IPS-NIHi7 (cell line): ENCODE measurements around the gene ADIPOR1.
"Not testable (repeated sequence)": the region's sequence is repeated elsewhere in the genome, so short reads cannot be mapped to it uniquely, and the experiment has no call there.

Experiments
- DNase-seq: peaks from one replicate; pipeline ENCODE4 v3.0.0; 2012; ENCODE audit warnings: mixed read lengths; ENCODE audit errors: extremely low spot score

ADIPOR1 gene, protein sequence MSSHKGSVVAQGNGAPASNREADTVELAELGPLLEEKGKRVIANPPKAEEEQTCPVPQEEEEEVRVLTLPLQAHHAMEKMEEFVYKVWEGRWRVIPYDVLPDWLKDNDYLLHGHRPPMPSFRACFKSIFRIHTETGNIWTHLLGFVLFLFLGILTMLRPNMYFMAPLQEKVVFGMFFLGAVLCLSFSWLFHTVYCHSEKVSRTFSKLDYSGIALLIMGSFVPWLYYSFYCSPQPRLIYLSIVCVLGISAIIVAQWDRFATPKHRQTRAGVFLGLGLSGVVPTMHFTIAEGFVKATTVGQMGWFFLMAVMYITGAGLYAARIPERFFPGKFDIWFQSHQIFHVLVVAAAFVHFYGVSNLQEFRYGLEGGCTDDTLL

DNA sequence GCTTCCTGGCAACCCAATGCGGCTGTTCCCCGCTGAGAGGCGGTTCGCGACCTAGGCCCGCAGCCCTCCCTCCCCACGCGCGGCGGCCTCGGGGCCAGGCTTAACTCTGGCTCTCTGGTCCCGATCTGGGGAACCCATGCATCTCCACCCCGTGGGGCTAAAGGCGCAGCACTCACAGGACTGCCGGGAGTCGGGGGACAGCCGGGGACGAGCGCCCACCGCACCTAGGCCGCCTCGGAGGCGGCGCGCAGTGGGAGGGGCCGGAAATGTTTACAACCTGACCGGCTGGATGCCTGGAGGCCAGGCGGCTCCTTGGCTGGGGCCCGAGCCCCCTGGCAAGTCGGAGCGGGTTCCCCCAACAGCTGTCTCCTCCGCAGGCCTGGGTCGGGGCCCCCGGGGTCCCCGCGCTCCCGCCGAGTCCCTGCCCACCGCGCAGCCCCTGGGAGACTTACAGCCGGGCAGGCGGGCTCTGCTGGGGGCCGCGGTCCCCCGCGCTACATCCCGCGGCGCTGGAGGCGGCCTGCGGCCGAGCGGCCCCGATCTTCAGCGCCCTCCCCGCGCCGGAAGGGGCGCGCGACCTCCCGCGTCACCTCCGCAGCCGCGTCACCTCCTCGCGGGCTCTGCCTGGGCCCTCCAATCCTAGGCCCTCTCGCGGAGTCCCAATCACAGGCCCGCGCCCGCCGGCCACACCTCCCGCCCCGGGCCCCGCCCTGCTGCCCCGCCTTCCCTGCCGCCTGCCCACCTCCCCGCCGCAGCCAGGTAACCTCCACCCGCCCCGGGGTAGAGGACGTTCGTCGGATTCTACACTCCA, at the start of gene ADIPOR1:
Gene ADIPOR1 (minus strand): TSS at position 580 of the 811 bp plus-strand sequence. CDS start 7,242 bp downstream, outside the sequence.
- peak; percentile 100 for DNase-seq

DNA sequence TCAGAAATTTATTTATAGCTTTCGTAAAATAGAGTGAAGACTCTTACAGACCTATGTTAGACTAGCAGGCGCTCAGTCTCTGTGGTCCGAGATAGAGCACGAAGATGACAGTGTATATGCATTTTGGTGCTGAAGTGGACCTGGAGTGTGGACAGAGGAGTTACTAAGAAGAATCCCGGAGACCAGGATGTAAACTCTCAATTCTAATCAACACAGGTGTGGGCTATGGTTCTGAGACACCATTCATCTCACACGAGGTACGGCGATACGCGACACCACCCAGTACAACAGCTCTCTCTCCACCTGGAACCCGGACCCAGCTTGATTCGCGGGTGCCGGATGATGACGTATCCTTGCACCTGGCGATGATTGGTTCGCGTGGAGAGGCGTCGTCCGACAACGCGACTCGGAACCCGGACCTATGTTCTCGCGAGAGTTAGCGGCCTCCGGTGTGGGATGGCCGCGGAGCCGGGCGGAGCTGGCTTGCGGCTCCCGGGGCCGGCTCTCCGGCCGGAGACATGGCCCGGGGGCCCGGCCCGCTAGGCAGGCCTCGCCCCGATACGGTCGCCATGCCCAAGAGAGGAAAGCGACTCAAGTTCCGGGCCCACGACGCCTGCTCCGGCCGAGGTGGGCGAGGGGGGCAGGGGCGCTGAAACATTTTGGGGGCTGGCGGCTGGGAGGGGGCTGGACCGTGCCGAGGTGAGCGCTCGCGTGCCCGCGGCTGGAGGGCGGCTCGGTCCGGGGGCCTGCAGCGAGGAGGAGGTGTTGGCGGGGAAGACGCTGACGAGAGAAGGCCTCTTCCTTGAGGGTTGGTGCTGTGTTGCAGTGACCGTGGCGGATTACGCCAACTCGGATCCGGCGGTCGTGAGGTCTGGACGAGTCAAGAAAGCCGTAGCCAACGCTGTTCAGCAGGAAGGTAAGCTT, 49.1 kb upstream of the ADIPOR1 start, which contains the start of gene TMEM183A:
Gene TMEM183A (plus strand): TSS at position 427 of the 924 bp plus-strand sequence. CDS start 92 bp downstream, at position 519.
- DNase-seq = peak; percentile 93

DNA sequence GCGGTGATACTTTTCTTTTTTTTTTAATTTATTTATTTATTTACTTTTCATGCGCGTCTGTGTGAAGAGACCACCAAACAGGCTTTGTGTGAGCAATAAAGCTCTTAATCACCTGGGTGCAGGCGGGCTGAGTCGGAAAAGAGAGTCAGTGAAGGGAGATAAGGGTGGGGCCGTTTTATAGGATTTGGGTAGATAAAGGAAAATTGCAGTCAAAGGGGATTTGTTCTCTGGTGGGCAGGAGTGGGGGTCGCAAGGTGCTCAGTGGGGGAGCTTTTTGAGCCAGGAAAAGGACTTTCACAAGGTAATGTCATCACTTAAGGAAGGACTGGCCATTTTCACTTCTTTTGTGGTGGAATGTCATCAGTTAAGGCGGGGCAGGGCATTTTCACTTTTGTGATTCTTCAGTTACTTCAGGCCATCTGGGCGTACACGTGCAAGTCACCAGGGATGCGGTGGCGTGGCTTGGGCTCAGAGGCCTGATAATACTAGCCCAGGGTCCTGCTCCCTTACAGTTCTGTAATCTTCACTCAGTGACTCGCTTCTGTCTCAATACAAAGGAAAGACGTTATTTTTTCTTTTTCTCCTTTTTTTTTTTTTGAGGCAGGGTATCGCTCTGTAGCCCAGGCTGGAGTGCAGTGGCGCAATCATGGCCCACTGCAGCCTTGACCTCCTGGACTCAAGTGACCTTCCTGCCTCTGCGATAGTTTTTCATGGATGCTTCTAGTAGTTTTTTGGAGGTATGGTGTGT, 47.5 kb upstream of the ADIPOR1 start:
- DNase-seq = not testable (repeated sequence)

DNA sequence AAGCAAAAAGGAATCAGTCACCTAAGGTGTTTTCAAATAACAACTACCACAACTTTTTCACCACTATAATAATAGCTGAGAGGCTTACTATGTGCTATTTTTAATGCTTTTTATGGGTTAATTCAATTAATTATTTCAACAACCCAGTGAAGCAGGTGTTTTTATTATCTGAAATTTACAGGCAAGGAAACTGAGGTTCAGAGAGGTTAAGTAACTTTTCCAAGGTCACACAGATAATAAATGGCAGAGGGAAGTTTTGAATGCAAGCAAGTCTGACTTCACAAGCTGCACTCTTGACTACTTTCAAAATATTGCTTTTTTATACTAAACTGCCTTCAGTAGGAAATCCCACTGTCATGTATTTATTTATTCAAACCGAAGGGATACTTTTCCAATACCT, 44.8 kb upstream of the ADIPOR1 start:
- no peak for DNase-seq

DNA sequence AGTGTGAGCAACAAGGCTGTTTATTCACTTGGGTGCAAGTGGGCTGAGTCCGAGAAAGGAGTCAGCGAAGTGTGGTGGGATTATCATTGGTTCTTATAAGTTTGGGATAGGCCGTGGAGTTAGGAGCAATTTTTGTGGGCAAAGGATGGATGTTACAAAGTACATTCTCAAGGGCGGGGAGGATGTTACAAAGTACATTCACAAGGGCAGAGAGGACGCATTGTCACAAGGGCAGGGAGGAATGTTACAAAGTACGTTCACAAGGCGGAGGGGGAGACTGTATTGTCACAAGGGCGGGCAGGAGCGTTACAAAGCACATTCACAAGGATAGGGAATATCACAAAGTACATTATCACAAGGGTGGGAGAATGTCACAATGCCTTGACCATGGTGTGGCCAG, 43.9 kb upstream of the ADIPOR1 start:
- no peak for DNase-seq

DNA sequence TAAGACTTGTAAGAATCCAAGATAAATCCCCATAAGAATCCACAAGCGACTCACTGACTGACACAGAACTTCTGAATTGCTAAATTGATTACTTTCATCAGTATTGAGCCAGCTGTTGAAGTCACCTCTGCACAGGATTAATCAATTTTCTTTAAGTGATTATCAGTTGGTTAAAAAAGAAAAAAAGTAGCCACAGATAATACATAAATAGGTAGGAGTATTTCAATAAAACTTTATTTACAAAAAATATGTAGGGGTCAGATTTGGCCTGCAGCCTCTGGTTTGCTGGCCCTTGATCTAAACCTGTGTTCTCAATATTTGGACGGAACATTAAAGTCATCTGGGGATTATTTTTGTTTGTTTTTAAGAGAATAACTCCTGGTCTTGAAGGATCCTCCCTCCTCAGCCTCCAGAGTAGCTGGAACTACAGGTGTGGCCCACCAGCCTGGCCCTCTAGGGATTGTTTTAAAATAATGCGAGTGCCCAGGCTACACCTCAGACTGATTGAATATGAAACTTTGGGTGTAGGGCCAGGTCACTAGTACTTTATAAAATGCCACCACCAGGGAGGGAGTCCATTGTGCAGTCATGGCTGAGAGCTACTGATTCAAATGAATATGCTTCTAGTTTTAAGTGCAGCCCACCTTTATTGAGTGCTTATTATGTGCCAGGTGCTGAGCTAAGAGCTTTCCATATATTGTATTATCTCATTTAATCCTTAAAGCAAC, 42.3 kb upstream of the ADIPOR1 start:
- DNase-seq = no peak

DNA sequence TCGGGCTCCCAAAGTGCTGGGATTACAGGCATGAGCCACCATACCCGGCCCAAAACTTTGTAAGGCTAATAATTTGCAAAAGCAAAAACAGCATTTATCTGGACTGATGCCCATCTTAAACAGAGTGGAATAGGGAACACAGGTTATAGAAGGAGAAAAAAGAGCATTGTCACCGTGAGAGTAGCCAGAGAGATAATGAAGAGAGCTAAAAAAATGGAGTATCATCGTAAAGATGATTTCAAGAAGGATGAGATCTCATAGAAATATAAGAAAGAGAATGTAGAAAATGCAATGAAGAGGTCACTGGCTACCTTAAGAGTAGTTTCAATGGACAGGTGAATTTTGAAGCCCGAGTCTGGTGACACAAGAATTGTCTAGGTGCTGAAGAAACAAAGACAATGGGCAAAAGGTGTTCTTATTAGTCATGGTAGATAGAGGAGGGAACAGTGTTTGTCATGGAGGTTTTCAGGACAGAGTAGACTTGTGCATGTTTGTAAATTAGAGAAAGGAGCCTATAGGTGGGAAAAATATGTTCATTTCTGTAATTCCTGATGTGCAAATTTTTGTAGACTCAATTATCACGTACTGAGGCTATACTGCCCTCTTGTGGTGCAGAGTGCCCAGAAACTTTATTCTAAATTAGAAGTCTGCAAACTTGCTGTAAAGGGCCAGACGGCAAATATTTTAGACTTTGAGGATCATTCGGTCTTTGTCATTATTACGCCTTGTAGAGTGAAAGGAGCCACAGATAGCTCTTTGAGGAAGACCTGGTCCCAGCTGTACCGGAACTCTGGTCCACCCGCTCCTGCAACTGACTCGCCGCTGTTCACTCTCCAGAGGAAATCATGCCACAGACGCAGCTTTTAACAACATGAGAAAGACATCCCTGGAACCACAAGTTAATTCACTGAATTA, 41.0 kb upstream of the ADIPOR1 start:
- no peak for DNase-seq

DNA sequence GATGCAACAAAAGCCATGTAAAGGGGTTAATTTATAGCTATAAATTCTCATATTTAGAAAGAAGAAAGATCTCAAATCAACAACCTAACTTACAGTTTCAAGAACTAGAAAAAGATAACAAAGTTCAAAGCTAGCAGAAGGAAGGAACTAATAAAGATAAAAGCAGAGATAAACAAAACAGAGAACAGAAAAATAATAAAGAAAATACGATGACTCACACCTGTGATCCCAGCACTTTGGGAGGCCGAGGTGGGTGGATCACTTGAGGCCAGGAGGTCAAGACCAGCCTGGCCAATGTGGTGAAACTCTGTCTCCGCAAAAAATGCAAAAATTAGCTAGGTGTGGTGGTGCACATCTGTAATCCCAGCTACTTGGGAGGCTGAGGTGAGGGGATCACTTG, 36.6 kb upstream of the ADIPOR1 start:
- DNase-seq = no peak

DNA sequence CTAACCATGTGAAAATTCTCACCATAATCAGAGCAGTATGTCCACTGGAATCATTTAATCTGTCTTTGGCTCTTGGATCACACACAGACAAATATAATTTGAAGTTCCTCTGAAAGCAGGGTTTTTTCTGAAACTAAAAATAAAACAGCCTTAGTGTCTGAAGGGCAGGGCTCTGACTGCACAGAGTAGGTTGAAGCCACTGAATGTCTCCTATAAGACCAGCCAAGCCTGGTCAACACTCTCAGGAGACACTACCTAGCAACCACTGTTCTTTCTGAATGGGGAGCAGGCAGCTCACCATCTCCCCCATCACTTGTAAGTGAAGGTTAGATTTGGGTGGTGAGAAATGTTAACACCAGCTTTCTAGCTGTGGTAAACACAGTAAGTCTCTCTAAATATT, 33.0 kb upstream of the ADIPOR1 start:
- no peak for DNase-seq

DNA sequence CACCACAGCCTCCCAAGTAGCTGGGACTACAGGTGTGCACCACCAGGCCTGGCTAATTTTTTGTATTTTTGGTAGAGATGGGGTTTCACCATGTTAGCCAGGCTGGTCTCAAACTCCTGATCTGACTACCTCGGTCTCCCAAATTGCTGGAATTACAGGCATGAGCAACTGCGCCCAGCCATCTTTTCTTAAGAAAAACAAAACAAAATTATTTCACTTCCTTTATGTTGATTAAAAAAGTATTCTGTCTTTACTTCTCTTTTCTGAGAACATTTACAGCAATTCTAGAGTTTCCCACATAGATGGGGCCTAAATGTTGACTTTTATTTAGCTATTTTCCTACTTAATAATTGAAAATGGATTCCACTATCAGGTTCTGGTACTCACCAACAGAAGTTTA, 31.8 kb upstream of the ADIPOR1 start:
- DNase-seq = no peak

DNA sequence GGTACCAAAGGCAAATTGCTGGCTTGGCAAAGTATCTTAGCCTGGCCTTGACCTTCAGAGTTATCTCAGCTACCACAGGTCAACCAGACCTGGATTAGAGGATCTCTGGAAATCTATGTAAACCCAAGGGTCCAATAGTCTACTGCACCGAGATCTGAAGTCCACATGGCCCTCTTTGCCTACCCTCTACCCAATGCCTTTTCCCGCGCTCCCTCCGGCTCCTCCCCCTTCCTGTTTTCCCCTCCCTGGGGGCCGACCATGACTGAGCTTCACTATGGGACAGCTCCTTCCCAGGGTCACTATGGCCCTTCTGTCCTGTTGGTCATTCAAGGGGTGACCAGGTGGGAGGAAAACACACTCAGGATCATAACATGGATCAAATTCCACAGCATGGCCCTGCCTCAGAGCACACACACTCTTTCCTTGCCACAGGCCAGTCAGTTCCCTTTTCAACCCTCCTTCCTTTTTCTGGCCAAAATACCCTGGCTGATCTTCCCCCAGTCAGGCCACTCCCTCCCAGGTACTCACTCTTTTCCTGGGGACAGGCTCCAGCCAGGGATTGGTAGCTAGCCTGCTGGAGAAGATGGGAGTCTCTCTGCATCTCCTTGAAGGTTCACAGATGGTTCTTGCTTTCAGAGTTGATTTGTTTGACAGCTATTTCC, 29.9 kb upstream of the ADIPOR1 start:
- DNase-seq = no peak

DNA sequence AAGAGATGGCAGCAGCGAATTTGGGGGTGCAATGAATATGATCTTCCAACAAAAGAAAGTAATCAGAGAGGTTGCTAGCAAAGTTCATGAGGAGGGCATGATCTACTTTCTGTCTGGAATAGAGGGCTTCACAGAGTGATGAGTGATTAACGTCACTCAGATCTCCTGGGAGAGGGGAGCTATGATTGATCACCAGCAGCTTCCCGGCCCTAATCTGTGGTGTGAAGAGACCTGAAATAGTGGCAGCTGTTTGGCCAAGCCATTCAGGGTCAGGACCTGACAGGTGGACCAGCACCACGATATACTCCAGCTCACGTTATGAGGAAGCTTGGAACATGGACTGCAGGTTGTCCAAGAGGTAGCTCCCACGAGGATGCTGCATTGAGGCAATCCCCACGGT, 29.1 kb upstream of the ADIPOR1 start:
- DNase-seq = no peak

DNA sequence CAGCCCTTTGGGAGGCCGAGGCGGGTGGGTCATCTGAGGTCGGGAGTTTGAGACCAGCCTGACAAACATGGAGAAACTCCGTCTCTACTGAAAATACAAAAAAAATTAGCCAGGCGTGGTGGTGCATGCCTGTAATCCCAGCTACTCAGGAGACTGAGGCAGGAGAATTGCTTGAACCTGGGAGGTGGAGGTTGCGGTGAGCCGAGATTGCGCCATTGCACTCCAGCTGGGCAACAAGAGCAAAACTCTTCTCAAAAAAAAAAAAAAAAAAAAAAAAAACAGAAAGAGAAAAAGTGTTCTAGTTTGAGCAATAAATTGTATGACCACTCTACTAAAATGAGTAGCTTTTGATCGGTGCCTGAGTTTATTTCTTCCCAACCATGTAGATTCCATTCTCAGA, 28.0 kb upstream of the ADIPOR1 start:
- DNase-seq = not testable (repeated sequence)

DNA sequence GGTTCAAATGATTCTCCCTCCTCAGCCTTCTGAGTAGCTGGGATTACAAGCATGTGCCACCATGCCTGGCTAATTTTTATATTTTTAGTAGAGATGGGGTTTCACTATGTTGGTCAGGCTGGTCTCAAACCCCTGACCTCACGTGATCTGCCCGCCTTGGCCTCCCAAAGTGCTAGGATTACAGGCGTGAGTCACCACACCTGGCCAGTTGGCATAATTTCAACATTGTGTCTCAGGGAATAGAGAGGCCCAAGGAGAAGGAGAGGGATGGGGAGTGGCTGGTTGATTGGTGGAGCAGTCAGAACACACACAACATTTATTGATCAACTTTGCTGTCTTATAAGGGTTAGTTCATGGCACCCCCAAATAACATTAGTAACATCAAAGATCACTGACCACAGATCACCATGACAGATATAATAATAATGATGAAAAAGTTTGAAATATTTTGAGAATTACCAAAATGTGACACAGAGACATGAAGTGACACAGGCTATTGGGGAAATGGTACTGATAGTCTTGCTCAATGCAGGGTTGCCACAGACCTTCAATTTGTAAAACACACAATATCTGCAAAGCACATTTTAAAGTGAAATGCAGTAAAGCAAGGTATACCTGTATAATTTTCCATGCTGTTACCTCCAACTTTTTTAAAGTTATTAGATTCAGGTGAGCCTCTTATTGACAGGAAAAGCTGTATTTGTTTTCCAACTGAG, 24.8 kb upstream of the ADIPOR1 start:
- DNase-seq = no peak

DNA sequence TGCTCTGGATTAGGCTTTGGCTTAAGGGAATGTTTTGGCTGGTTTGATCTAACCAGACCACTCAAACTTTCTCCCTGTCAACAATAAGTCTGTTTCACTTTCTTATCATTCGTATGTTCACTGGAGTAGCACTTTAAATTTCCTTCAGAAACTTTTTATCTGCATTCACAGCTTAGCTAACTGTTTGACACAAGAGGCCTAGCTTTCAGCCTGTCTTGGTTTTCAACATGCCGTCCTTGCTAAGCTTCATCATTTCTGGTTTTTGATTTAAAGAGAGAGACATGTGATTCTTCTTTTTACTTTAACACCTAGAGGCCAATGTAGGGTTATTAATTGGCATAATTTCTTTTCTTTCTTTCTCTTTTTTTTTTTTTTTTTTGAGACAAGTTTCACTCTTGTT, 23.8 kb upstream of the ADIPOR1 start:
- DNase-seq = no peak

DNA sequence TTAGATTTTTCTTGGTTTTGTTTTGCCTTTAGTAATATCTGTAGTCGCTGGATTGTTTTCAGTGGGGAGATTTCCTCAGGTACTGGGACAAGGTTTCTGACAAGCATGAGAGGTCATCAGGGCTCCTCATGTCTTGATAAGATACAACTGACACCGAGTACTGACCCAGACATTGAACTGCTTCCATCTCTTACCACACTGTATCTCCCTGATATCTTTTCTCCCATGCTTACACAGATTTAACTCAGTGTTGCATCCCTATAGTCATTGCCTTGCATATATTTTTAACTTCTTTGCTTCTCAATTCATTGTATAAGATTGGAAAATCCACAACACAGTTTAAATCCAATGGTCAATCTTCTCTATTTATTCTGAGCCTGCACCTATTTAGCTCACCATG, 21.3 kb upstream of the ADIPOR1 start:
- DNase-seq = no peak

DNA sequence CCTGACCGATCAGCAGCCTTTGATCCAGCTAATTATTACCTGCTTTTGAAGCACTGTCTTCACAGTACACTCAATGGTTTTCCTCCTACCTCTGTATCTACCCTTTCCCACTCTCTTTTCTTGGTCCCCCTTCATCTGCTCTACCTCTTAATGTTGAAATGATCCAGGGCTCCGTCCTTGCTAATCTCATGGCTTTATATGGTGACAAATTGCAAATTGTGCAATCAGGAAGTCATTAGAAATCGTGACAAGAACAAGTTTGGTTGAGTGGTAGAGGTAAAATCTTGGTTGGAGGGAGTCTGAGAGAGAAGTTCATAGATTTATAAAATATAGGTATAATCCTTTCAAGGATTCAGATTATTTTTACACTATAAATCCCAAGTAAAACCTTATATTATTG, 18.5 kb upstream of the ADIPOR1 start:
- no peak for DNase-seq

DNA sequence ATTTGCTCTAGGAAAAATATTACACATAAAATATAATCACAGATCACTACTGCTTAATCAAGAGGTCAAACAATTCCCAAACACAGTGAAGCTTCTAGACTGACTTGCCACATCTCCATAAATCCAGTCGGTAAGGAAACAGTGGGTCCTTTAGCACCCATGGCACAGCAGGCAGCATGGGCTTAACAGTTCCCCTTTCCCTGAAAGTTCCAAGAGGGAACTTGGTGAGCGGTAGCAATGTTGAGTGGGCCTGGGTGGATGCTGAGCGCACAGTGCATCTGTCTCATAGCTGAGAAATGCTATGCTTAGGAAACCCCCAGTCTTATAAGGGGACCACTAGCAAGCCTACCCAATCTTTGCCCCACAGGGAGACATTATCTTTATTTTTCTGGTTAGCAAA, 16.7 kb upstream of the ADIPOR1 start:
- no peak for DNase-seq
